NCI-H226 (cell line): Measurements from ENCODE around the gene PRLH.
"Not testable (repeated sequence)": the region's sequence is repeated elsewhere in the genome, so short reads cannot be mapped to it uniquely, and the experiment has no call there.

Experiments used
- DNase-seq: peaks from one replicate; pipeline ENCODE4 v3.0.0-alpha.2; 2015

PRLH gene

DNA sequence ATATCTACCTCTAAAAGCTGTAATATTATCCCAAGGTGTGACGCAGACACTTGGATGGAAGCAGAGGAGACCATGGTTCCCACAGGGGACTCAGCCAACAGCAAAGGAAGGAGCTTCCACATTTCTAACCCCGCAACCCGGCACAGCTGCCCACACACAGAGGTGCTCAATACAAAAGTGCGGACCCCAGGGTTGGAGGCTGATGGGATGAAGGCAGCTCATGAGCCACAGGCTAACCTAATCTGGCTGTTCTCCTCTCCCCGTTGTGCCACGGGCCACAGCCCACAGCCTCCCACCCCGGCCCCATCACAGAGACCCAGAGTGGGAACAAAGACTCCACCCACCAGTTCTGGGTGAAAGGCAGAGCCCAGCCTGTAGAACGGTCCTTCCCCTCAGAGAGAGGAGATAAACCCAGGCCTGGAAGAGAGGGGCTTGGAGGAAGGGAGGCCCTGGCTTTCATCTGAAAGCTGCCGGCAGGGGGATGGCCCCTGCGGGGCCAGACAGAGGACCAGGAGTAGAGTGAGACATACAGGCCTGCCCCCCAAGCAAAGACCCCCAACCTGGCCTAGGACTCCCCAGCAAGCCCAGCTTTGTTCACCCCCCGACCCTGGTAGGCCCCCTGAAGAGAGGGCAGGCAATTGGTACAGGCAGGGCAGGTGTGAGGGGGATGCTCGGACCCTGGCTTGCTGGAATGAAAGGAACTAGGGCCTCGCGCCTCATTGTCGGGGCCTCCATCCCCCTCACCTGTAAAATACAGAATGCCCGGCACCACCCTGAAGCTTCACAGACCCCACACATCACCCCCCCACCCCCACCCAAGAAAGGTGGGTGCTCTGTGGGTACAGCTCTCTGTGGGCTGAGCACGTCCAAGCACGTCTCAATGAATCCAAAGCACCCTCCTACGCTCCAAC lies 17.3 kb downstream of the PRLH start:
- no peak for DNase-seq

DNA sequence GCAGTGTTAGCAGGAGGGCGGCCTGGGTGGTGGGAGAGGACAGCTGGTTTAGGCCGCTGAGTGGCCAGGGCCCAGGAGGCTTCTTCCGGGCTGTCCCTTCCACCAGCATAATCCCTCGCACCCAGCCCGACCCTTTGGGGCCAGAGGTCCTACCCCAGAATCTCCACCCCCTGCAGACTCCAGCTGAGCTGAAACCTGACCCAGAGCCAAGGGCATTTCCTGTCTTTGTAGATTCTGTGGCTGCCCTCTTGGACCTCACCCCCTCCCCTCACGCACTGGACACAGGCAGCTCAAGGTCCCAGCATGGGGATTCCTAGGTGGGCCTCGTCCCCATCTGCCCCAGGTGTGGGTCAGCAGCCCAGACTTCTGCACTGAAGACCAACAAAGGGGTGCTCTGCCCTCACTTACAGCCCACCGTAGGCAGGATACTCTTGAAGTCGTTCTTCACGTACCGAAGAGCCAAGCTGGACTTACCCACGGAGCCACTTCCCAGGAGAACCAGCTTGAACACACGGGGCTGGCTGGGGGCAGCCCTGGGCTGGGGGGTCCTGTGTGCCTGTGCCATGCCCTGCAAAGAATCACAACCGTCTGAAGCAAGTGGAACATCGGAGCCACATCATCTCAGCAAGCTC lies 19.3 kb downstream of the PRLH start:
- no peak for DNase-seq

GRCh38 chr2:237588044-237588696 lies 21.8 kb downstream of the PRLH start:
- no peak for DNase-seq

GRCh38 chr2:237590272-237591140 lies 24.1 kb downstream of the PRLH start, which contains the start of gene RAB17:
Gene RAB17 (minus strand): TSS chr2:237590734. CDS start chr2:237586154, 4,580 bp downstream.
- peak; percentile 67 for DNase-seq

DNA sequence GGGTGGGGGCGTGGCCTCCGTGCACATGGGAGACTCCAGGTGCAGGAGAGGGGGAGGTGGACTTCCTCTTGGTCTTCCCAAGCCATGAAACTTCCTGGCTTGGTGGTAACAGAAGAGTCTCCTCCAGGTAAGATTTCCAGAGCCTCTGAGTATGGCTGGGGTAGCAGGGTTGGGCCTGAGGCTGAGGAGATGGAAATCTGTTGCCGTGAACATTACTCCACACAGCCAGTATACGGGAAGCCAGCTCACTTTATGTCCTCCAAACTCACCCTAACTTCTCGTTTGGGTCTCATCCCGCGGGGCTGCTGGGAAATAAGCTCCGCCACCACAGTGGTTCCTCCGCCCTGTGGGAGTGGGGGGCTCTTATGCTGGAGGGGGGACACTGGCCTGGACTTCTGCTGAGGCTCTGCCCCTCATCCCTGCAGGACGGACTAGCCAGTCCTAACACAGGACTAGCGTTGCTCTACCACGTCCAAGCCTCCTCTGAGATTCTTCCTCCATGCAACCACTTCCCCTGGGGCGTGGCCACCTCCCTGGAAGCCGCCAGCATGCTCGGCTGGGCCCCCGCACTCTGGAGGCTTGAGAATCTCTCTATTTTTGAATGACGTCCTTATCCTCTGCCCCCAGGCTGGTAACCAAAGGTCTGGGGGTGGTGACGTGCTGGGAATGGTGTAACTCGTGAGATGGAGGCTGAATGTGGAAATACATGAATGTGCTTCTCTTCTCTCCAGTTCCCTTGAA lies 24.9 kb downstream of the PRLH start:
- DNase-seq, result peak; percentile 87

DNA sequence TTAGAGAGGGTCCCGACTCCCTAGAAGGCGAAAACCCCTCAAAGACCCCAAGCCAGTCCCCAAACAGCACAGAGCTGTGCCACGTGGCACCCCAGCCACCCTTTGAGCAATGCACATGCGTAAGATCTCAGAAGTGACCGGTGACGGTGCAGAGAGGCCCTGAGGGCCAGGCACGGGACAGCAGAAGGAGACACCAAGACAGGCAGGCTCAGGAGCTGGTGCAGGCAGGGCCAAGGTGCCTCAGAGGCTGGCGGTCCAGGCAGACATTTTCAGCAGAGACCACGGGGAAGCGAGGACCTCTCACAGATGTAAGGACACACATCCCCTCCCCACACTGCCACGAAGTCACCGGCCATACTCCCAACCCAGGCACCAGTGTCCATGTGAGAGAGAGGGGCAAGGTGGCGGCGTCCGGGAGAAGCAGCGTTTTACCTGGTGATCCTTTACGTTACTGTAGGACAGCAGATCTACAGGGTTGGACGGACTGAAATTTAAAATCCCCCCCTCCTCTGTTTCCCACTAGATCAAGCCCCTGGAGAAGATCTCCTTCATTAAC lies 26.1 kb downstream of the PRLH start:
- DNase-seq, result no peak

DNA sequence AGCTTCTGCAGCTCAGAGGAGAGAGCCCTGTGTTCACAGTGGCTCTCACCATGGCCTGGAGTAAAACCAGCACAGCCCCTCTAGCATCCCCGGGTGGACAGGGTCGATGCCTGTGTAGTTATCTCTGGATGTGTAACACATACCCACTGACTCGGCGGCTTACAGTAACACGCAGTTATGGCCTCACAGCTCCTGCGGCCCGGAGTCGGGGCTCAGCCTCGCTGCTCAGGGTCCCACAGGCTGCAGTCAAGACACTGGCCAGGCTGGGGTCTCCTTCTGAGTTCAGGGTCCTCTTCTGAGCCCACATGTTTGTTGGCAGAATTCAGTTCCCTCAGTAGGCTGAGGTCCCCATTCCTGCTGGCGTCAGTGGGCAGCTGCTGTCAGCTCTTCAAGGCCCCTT lies 26.7 kb downstream of the PRLH start:
- DNase-seq, result no peak

GRCh38 chr2:237593596-237594320 lies 27.4 kb downstream of the PRLH start:
- no peak for DNase-seq

DNA sequence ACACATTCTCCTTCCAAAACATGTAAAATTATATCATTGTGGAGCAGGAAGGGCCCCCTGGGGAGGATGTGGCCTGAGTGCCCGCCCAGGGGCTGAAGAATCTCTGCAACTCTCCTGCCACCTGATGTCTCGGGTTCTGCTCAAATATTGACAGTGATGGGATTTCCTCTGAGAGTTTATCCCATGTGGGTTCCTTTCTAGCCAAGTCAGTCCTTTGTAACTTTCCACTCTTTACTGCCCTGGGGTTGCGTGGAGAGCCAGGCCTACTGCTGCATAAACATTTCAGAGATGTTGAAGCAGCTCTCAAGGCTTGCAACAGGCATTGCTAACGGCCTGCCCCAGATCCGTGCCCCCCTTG lies 28.1 kb downstream of the PRLH start:
- peak; percentile 87 for DNase-seq

DNA sequence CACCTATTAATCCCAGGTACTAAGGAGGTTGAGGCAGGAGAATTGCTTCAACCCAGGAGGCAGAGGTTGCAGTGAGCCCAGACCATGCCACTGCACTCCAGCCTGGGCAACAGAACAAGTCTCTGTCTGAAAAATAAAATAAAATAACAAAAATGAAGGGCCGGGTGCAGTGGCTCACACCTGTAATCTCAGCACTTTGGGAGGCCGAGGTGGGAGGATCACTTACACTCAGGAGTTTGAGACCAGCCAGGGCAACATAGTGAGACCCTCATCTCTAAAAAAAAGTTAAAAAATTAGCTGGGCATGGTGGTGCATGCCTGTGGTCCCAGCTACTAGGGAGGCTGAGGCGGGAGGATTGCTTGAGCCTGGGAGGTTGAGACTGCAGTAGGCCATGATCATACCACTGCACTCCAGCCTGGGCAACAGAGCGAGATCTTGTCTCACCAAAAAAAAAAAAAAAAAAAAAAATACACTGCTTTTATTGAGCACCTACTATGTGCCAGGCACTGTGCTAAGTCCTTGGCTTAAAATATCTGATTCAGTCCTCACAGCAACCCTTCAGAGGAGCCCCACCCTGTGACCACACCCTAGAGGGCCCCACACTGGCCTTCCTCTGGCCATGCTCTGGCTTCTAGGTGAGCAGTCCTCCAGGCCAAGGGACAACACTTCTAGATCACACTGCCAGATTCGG lies 29.6 kb downstream of the PRLH start:
- not testable (repeated sequence) for DNase-seq

- no peak for DNase-seq
Observed at GRCh38 chr2:237596520-237597195, 30.3 kb downstream of the PRLH start.

DNA sequence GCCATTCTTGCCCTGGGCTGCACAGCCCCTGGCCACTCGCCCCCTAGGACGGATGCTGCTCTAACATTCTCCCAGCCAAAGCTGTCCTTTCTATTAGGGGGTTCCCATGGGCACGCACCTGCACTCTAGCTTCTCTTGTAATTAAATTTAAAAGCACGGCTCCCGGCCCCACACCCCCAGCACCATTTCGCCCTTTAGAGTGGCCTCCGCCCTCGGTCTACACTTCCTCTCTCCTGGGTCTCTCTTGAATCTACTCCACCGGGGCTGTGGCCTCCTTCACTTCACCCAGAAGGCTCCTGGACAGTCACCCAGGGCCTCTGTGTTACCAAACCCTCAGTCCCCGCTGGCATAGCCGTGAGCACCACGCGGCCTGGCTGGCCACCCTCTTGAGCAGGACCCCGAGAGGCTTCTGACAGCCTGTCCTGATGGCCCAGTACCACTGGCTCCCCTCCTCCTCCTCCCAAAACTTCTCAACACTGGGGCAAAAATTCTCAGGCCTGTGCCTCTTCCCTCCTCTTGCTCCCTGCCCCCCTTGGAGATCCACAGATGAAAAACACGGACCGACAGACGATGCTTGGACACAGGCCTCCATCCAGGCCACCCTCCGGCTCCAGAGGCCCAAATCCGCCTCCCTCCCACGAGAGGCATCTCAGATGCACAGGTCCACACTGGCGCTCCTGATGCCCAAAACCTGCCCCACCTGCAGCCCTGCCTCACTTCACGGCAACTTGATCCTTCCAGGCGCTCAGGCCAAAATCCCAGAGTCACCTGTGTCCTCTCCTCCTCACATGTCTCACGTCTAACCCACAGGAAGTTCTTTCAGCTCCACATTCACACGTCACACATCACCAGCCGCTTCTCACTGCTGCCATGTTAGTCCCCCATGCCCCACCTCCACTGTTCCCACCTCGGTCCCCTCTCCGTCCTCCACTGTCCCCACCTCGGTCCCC lies 31.1 kb downstream of the PRLH start:
- DNase-seq, result no peak

DNA sequence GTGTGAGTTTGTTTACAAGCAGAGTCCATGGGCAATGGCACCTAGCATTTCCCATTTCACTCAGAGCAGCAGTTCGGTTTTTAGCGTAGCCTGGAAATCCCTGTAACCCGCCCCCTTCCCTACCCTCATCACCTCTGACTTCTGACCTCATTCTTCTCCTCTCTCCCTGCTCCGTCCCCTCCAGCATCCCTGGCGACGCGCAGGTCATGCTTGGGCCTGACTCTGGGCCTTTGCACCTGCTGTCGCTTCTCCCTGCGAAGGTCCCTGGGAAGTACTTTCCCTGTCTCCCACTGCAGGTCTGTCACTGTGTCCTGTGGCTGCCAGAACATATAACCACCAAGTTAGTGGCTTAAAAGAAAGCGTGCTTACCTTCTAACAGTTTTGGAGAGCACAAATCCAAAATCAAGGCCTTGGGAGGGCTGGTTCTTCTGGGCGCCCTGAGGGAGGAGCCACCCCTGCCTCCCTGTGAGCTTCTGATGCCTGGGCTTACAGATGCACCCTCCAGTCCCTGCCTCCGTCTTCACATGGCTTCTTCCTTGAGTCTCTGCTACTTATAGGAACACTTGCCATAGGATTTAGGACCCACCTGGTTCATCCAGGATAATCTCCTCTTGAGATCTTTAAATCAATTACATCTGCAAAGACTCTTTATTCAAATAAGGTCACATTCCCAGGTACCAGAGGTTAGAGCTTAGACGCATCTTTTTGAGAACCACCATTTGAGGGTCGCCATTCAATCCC lies 32.3 kb downstream of the PRLH start:
- DNase-seq, result no peak

- no peak for DNase-seq
Observed at GRCh38 chr2:237599465-237600110, 33.2 kb downstream of the PRLH start.

DNA sequence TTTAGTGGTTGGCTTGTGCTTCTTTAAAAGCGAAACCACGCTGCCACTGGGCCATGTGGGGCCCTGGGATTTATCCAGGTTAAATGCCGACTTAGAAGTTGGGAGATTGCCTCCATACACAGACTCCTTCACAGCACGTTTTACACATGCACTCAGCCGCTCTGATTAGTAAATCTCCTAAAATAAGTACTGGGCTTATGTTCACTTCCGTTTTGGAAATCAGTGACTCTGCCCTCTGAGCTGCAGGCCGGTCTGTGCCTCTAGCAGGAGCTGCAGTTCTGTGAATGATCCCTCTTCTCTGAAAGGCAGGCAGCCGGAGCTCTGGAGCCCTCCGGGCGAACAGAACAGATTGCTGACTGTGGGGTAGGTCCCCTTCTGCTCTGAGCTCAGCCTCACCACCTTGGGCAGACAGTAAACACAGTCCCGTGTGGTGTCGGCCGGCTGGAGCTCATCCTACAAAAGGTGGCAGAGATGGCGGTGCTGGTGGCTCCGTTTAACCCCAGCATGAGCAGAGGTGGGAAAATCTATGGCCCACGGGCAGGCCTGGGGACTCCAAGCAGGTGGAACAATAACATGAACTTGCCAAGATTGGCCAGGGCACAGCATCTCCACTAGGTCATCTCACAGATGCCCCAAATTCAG lies 34.0 kb downstream of the PRLH start:
- DNase-seq, result no peak

DNA sequence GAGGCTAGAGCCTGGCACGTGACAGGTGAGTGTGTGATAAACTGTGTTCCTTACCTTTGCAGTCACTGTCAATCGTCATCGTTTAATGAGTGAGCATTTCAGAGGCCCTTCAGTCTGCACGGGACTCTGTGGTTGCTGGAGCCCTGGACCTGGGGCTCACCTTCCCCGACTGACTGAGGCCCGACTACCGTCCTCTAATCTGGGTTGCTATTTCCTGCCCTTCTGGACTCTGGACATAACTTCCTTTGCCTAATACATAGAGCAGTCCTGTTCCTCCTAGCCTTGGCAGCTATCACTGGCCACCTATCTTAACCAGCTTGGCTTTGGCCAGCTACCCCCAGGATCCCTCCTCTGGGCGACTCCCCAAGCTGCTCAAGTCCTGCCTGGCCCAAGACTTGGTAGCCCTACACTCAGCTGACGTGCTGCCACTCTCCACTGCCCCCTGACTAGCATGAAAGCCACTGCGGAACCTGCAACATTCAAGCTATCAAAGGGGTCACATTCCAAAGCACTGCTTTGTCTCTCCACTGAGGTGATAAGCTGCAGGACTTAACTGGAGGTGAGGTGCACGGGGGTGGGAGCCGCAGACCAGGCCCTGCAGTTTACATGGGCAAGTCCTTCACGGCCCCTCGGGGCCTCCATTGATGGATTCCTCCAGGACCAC lies 35.2 kb downstream of the PRLH start:
- DNase-seq, result no peak
